HG03521 (cell line): ENCODE results near the gene ZNF566.
"Not testable (repeated sequence)": the region's sequence is repeated elsewhere in the genome, so short reads cannot be mapped to it uniquely, and the experiment has no call there.

Source experiments
- ATAC-seq: cut with Tn5 transposase; IDR thresholded peaks from one replicate; pipeline ENCODE4 v1.9.1; 2021; ENCODE audit warnings: mild to moderate bottlenecking, moderate library complexity; ENCODE audit not compliant: unreplicated experiment

ZNF566 gene

GRCh38 chr19:36489118-36489919 is at the start of gene ZNF566:
Gene ZNF566 (minus strand): TSS chr19:36489561. CDS start chr19:36476557, 13,004 bp downstream.
- peak; percentile 74 for ATAC-seq

- peak; percentile 2 for ATAC-seq
These were observed 39.7 kb upstream of the ZNF566 start for GRCh38 chr19:36528921-36529518.

- ATAC-seq, result peak; percentile 78
These were observed 39.0 kb upstream of the ZNF566 start, which contains the start of gene ZNF260 for GRCh38 chr19:36528194-36528920. Gene ZNF260 (minus strand): TSS chr19:36528271. CDS start chr19:36515238, 13,033 bp downstream.

- no peak for ATAC-seq
These were observed 38.5 kb upstream of the ZNF566 start for GRCh38 chr19:36527873-36528193.

- no peak for ATAC-seq
These were observed 38.0 kb upstream of the ZNF566 start for GRCh38 chr19:36527341-36527740.

- ATAC-seq, result no peak
These were observed 37.2 kb upstream of the ZNF566 start for GRCh38 chr19:36526581-36526980.

- no peak for ATAC-seq
These were observed 35.3 kb upstream of the ZNF566 start for GRCh38 chr19:36524617-36525016.

GRCh38 chr19:36514012-36514612 is 24.8 kb upstream of the ZNF566 start:
- ATAC-seq, result no peak

GRCh38 chr19:36508325-36508724 is 19.0 kb upstream of the ZNF566 start:
- ATAC-seq, result no peak

- no peak for ATAC-seq
These were observed 12.6 kb upstream of the ZNF566 start for GRCh38 chr19:36501973-36502372.

GRCh38 chr19:36497001-36497400 is 7.6 kb upstream of the ZNF566 start:
- ATAC-seq, result no peak

GRCh38 chr19:36492689-36493453 is 3.5 kb upstream of the ZNF566 start:
- ATAC-seq, result not testable (repeated sequence)

GRCh38 chr19:36490846-36491245 is 1.5 kb upstream of the ZNF566 start:
- not testable (repeated sequence) for ATAC-seq

- peak; percentile 47 for ATAC-seq
These were observed 607 bp upstream of the ZNF566 start for GRCh38 chr19:36489920-36490415.

GRCh38 chr19:36488846-36489117 is 579 bp downstream of the ZNF566 start:
- peak; percentile 17 for ATAC-seq

GRCh38 chr19:36488118-36488845 is 1.1 kb downstream of the ZNF566 start:
- no peak for ATAC-seq

GRCh38 chr19:36483653-36484052 is 5.7 kb downstream of the ZNF566 start:
- no peak for ATAC-seq

GRCh38 chr19:36482876-36483275 is 6.5 kb downstream of the ZNF566 start:
- ATAC-seq, result no peak

GRCh38 chr19:36460046-36460445 is 29.3 kb downstream of the ZNF566 start:
- no peak for ATAC-seq

GRCh38 chr19:36456831-36457230 is 32.5 kb downstream of the ZNF566 start:
- ATAC-seq, result no peak
